Astrocyte of the cerebellum (primary cell): Measurements from ENCODE around the gene STXBP3.

Source experiments
- DNase-seq: peaks from one replicate; pipeline ENCODE4 v3.0.0-alpha.2; 2011; ENCODE audit warnings: low read depth
- H3K4me3 ChIP-seq: 2 replicates; pipeline ENCODE4 v1.5.1; 2011; ENCODE audit warnings: mild to moderate bottlenecking, low read depth, low read length, moderate library complexity
- CTCF ChIP-seq: IDR thresholded peaks from 2 replicates; pipeline ENCODE4 v1.5.1; 2012; ENCODE audit warnings: low read length, low read depth, moderate library complexity, mild to moderate bottlenecking; ENCODE audit errors: missing control alignments
- in situ Hi-C: cut with HindIII; loops from 2 replicates; pipeline ENCODE4 v1.10.0; 2017; ENCODE audit warnings: low sequenced_read_pairs

Gene STXBP3

GRCh38 chr1:108749081-108749480 is 2.6 kb downstream of the STXBP3 start:
- TF ChIP-seq CTCF = no peak
- in situ Hi-C loops = no loop called here

GRCh38 chr1:108750476-108751181 is 4.2 kb downstream of the STXBP3 start:
- H3K4me3 ChIP-seq = no peak overlapping the region
- TF ChIP-seq CTCF = no peak
- DNase-seq = peak; percentile 12
- in situ Hi-C loops = no loop called here

More at GRCh38 chr1:108749081-108749480, 2.6 kb downstream of the STXBP3 start:
- no peak for DNase-seq
- no peak overlapping the region for H3K4me3 ChIP-seq

GRCh38 chr1:108753363-108753762 is 6.9 kb downstream of the STXBP3 start:
- in situ Hi-C loops = no loop called here
- no peak overlapping the region for H3K4me3 ChIP-seq
- DNase-seq = no peak
- no peak for TF ChIP-seq CTCF

- no peak for DNase-seq
- H3K4me3 ChIP-seq = no peak overlapping the region
- TF ChIP-seq CTCF = no peak
- in situ Hi-C loops = no loop called here
Measured at GRCh38 chr1:108758796-108759195, 12.3 kb downstream of the STXBP3 start.

- no peak for TF ChIP-seq CTCF
- H3K4me3 ChIP-seq = no peak overlapping the region
- DNase-seq = no peak
- in situ Hi-C loops = no loop called here
Measured at GRCh38 chr1:108767115-108767514, 20.6 kb downstream of the STXBP3 start.

- no peak for TF ChIP-seq CTCF
- H3K4me3 ChIP-seq = no peak overlapping the region
- in situ Hi-C loops = no loop called here
- no peak for DNase-seq
Measured at GRCh38 chr1:108767708-108768107, 21.2 kb downstream of the STXBP3 start.

- DNase-seq = no peak
- no peak overlapping the region for H3K4me3 ChIP-seq
- in situ Hi-C loops = no loop called here
- TF ChIP-seq CTCF = no peak
Measured at GRCh38 chr1:108777839-108778238, 31.4 kb downstream of the STXBP3 start.
